ENCODE results near the gene TRPC1.

The TRPC1 gene

DNA sequence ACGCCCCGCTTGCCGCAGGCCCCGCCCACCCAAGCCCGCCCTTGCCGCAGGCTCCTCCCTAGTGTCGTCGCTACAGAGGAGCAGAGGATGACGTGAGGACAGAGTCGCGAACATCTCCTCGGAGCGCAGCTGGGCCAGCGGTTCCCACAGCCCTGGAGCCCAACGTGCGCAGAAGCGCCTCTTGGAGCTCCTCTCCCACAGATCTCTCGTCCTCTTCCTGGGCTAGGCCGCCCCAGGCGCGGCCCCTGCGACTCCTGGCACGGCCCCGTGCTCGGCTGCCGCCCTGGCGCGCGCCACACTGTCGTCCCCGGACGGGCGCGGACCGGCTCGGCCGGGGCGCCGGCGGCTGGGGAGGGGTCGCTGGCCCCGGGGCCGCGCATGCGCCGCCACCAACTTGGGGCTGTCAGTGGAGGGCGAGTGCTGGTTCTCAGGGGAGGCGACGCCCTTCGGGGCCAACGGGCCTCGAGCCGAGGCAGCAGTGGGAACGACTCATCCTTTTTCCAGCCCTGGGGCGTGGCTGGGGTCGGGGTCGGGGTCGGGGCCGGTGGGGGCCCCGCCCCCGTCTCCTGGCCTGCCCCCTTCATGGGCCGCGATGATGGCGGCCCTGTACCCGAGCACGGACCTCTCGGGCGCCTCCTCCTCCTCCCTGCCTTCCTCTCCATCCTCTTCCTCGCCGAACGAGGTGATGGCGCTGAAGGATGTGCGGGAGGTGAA, at the start of gene TRPC1:
TRPC1 (plus strand) TSS at position 67 of the 714 bp plus-strand sequence; CDS start at position 593, 526 bp downstream.
- peak within 1 kb of the TSS; percentile 90 for H3K4me3 ChIP-seq

DNA sequence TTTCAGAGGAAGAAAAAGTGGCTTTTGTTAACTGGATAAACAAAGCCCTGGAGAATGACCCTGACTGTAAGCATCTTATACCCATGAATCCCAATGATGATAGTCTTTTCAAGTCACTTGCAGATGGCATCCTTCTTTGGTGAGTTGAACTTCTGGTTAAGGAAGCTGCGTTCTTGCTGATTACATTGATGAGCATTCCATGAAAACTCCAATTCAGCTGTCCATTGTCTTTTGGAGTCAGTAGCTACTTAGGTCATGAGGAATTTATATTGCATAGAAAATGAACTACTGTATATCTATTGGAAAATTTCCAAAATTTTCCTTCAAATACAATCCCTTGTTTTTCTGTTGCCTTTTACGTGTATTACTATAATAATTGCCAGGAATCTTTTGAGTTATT, 47.7 kb upstream of the TRPC1 start:
- Histone ChIP-seq H3K9me3 (ENCODE audit: low read depth, low read length) (no peaks in the 10 kb centered on the region), H3K9ac (ENCODE audit: insufficient read length) (no peak overlapping the region), H3K4me3 (no peak overlapping the region), H3K27ac (no peak overlapping the region), H3K36me3 (ENCODE audit: insufficient read depth, low read length) (no peaks in the 10 kb centered on the region)
- TF ChIP-seq POLR2AphosphoS5 (IDR thresholded peaks at IDR 0.05; ENCODE audit: borderline replicate concordance, low read depth, low read length) (no peak), EZH2 (IDR thresholded peaks at IDR 0.05) (no peak), FOXP2 (optimal IDR thresholded peaks at IDR 0.05; ENCODE audit: control extremely low read depth, extremely low read length, insufficient read depth) (no peak)
- DNase-seq (ENCODE audit: low read depth, low spot score) = no peak

More for the DNA sequence above, at the start of gene TRPC1:
- Histone ChIP-seq H3K27ac (no peak within 1 kb of the TSS), H3K9me3 (ENCODE audit: low read depth, low read length) (no peaks in the 10 kb centered on the region; the same call in 1 of the 2 replicates), H3K9ac (ENCODE audit: insufficient read length) (peak within 1 kb of the TSS; percentile 68), H3K36me3 (ENCODE audit: insufficient read depth, low read length) (no peaks in the 10 kb centered on the region)
- peak; percentile 67 for DNase-seq (ENCODE audit: low read depth, low spot score)
- TF ChIP-seq FOXP2 (optimal IDR thresholded peaks at IDR 0.05; ENCODE audit: control extremely low read depth, extremely low read length, insufficient read depth) = peak; percentile 55
- TF ChIP-seq POLR2AphosphoS5 (IDR thresholded peaks at IDR 0.05; ENCODE audit: borderline replicate concordance, low read depth, low read length) = peak; percentile 91
- no peak for TF ChIP-seq EZH2 (IDR thresholded peaks at IDR 0.05)

DNA sequence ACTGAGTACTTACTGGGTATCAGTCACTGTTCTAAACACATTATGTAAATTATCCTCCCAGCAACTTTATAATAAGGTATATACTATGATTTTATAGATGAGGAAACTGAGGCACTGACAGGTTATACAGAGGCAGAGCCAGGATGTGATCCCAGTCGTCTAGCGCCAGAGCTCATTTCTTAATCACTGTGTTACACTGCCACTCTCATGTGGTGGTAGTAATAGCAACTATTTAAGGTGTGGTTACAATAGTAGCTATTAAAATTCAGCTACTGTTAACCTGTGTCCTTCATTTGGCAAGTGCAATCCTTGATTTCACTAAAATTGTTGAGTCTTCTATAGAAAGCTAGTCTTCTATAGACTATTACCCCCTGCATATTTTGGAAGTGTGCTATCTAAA, 43.1 kb upstream of the TRPC1 start:
- TF ChIP-seq EZH2 (IDR thresholded peaks at IDR 0.05) (no peak), POLR2AphosphoS5 (IDR thresholded peaks at IDR 0.05; ENCODE audit: borderline replicate concordance, low read depth, low read length) (no peak), FOXP2 (optimal IDR thresholded peaks at IDR 0.05; ENCODE audit: control extremely low read depth, extremely low read length, insufficient read depth) (no peak)
- Histone ChIP-seq H3K4me3 (no peak overlapping the region), H3K9me3 (ENCODE audit: low read depth, low read length) (no peaks in the 10 kb centered on the region), H3K27ac (no peak overlapping the region), H3K9ac (ENCODE audit: insufficient read length) (no peak overlapping the region), H3K36me3 (ENCODE audit: insufficient read depth, low read length) (no peaks in the 10 kb centered on the region)
- DNase-seq (ENCODE audit: low read depth, low spot score) = no peak

DNA sequence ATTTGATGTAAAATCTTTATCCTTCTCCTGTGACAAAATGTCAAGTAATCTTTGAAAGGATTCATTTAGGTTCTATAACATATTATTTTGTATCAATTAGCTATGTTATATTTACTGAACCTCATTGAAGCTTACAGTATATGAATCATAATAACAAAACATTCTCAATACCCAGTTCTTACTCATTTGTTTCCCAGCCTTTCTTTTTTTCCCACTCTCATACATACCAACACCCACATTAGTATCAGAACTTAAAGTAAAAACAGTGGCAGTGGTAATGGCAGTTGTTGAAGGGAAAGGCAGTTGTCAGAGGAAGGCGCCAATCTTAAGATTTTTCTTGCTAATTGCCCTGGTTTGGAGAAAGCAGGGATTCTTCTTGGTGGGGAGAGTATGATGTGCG, 33.2 kb upstream of the TRPC1 start:
- Histone ChIP-seq H3K27ac (no peak overlapping the region), H3K4me3 (no peak overlapping the region), H3K9me3 (ENCODE audit: low read depth, low read length) (no peaks in the 10 kb centered on the region), H3K9ac (ENCODE audit: insufficient read length) (no peak overlapping the region), H3K36me3 (ENCODE audit: insufficient read depth, low read length) (no peaks in the 10 kb centered on the region; the same call in 1 of the 2 replicates)
- no peak for DNase-seq (ENCODE audit: low read depth, low spot score)
- TF ChIP-seq FOXP2 (optimal IDR thresholded peaks at IDR 0.05; ENCODE audit: control extremely low read depth, extremely low read length, insufficient read depth) = no peak
- no peak for TF ChIP-seq EZH2 (IDR thresholded peaks at IDR 0.05)
- TF ChIP-seq POLR2AphosphoS5 (IDR thresholded peaks at IDR 0.05; ENCODE audit: borderline replicate concordance, low read depth, low read length) = no peak

DNA sequence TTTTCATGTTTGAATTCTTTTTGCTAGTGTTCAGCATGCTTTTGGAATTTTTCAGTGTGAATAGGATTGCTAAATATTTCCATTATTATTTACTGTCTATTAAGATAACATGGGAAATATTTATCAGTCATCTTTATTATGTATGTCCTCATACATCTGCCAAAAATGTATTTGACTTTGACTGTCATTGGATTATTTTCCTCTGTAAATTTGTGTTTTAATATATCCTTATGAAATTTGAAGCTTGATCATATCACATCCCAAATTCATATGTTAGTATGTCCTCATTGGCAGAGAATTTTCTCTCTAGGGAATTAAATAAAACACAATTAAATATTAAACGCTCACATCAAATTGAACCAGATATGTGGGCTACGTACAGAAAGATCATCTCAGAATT, 32.3 kb upstream of the TRPC1 start:
- Histone ChIP-seq H3K27ac (no peak overlapping the region), H3K36me3 (ENCODE audit: insufficient read depth, low read length) (no peaks in the 10 kb centered on the region; the same call in 1 of the 2 replicates)

DNA sequence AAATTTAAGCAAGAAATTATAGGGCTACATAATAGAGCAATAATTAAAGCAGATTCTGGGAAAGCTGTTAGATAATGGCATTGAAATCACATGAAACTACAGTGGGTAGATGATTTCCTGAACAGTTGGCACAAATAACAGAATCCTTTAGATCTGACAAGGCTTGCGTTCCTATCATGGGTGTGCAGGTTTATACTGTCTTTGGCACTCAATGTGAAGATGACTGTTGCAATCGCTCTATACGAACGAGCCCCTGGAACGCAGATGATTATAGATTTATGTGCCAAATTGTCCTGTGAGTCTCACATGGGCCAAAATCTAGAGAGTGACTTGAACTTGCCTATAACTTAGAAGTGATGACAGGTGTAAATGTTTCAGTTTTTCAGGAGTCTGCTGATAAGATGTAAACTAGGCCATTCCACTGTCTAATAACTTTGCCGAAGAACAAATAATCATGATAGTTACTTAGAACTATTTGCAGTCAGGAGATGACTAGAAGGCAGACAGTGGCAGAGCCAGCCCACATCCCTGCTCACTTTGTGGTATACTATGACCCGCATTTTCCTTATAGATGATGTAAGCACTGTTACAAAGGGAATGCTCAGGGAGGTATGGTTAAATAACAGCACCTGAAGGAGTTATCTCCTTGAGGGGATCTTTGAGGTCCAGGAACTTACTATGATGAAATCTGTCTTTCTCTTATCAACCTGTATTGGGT, 30.5 kb upstream of the TRPC1 start:
- H3K36me3 ChIP-seq (ENCODE audit: insufficient read depth, low read length) = no peaks in the 10 kb centered on the region
- DNase-seq (ENCODE audit: low read depth, low spot score) = no peak
- no peaks in the 10 kb centered on the region for H3K9me3 ChIP-seq (ENCODE audit: low read depth, low read length)
- TF ChIP-seq EZH2 (IDR thresholded peaks at IDR 0.05) (no peak), FOXP2 (optimal IDR thresholded peaks at IDR 0.05; ENCODE audit: control extremely low read depth, extremely low read length, insufficient read depth) (no peak), POLR2AphosphoS5 (IDR thresholded peaks at IDR 0.05; ENCODE audit: borderline replicate concordance, low read depth, low read length) (no peak)
- H3K4me3 ChIP-seq = no peak overlapping the region
- no peak overlapping the region for H3K9ac ChIP-seq (ENCODE audit: insufficient read length)
- H3K27ac ChIP-seq = no peak overlapping the region

More for the DNA sequence above, 32.3 kb upstream of the TRPC1 start:
- DNase-seq (ENCODE audit: low read depth, low spot score) = no peak
- H3K9ac ChIP-seq (ENCODE audit: insufficient read length) = no peak overlapping the region
- no peak overlapping the region for H3K4me3 ChIP-seq
- TF ChIP-seq FOXP2 (optimal IDR thresholded peaks at IDR 0.05; ENCODE audit: control extremely low read depth, extremely low read length, insufficient read depth) = no peak
- TF ChIP-seq POLR2AphosphoS5 (IDR thresholded peaks at IDR 0.05; ENCODE audit: borderline replicate concordance, low read depth, low read length) = no peak
- TF ChIP-seq EZH2 (IDR thresholded peaks at IDR 0.05) = no peak
- H3K9me3 ChIP-seq (ENCODE audit: low read depth, low read length) = no peaks in the 10 kb centered on the region

DNA sequence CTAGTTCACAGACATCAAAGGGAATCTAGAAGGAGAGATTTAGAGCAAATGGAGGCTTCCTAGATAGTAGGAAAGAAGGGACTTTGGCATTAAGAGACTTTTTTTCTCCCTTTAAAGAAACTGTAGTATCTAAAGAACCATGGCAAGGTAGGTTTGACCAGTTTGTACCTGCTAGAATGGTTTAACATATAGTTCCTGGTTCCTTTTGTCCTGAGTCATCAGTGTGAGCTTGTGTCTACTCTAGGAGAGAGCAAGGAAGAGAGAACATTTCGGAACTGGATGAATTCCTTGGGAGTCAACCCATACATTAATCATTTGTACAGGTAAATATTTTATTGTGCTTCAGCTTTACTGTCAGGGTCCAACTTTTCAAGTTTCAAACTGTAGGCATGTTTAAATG, 29.6 kb upstream of the TRPC1 start:
- no peak overlapping the region for H3K9ac ChIP-seq (ENCODE audit: insufficient read length)
- no peaks in the 10 kb centered on the region for H3K36me3 ChIP-seq (ENCODE audit: insufficient read depth, low read length)
- TF ChIP-seq EZH2 (IDR thresholded peaks at IDR 0.05) = no peak
- no peak for TF ChIP-seq POLR2AphosphoS5 (IDR thresholded peaks at IDR 0.05; ENCODE audit: borderline replicate concordance, low read depth, low read length)
- no peak for TF ChIP-seq FOXP2 (optimal IDR thresholded peaks at IDR 0.05; ENCODE audit: control extremely low read depth, extremely low read length, insufficient read depth)
- no peak overlapping the region for H3K4me3 ChIP-seq
- no peaks in the 10 kb centered on the region for H3K9me3 ChIP-seq (ENCODE audit: low read depth, low read length)
- no peak overlapping the region for H3K27ac ChIP-seq
- DNase-seq (ENCODE audit: low read depth, low spot score) = no peak

DNA sequence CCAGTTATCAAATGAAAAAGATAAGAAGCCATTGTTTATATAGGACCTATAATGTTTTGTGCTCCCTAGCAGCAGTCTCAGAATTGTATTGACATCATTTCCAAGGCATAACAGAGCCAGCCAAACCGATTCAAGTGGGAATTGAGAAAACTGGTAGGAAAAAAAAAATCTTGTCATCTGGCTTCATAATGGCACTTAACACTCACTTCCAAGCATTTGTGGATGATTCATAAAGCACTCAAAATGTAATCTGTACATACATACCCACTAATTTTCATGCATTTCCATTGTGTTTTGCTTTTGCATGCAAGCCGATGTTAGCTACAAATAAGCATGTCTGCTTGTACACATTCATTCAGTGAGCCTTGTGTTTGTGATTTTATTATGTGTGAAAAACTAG, 18.6 kb upstream of the TRPC1 start:
- Histone ChIP-seq H3K36me3 (ENCODE audit: insufficient read depth, low read length) (no peaks in the 10 kb centered on the region), H3K27ac (no peak overlapping the region), H3K4me3 (no peak overlapping the region), H3K9ac (ENCODE audit: insufficient read length) (no peak overlapping the region), H3K9me3 (ENCODE audit: low read depth, low read length) (no peaks in the 10 kb centered on the region)
- TF ChIP-seq FOXP2 (optimal IDR thresholded peaks at IDR 0.05; ENCODE audit: control extremely low read depth, extremely low read length, insufficient read depth) = no peak
- TF ChIP-seq EZH2 (IDR thresholded peaks at IDR 0.05) = no peak
- TF ChIP-seq POLR2AphosphoS5 (IDR thresholded peaks at IDR 0.05; ENCODE audit: borderline replicate concordance, low read depth, low read length) = no peak
- DNase-seq (ENCODE audit: low read depth, low spot score) = no peak
